ENCODE data around the gene SEPTIN8. TPM values are rescaled to one million over a fixed set of nuclear protein-coding genes. Genes with fewer than 3 reads are reported as not detected.

Gene SEPTIN8
- total RNA-seq, 1 experiment from 2014 or later, result 24.2 TPM

DNA sequence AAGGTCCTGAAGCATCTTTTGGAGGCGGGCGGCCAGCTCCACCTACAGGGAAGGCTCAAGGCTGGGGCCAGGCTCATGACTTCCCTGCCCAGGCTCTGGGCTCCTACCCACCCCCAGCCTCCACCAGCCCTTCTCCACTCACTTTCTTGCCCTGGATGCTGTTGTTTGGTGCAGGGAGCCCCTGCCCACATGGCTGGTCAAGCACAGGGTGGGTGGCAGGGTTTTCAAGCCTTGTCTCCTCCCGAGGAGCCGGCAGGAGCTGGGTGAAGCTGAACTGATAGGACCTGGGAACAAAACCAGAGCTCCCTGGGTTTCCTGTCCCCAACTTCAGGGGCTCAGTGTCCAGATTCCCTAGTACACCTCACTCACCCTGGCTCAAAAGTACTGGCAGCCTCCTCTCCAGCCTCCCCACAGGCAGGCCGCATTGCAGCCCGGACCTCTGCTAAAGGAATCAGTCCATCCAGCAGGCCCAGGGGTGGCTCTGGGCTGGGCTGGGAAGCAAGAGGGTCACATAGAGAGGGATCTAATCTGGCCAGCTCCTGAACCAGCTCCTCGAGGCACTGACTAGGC lies 46.5 kb upstream of the SEPTIN8 start:
- Histone ChIP-seq H3K4me1 (replicated peaks; ENCODE audit: insufficient read depth) (no peaks in the 10 kb centered on the region), H2AFZ (no peak overlapping the region), H3F3A (ENCODE audit: insufficient read depth, low read depth) (0 out of 2 replicates have a peak, but pooled peaks cover 7% of the 10 kb centered on the region), H3K27me3 (ENCODE audit: insufficient read depth, low read depth) (no peaks in the 10 kb centered on the region), H3K27ac (no peak overlapping the region), H3K9me3 (ENCODE audit: insufficient read depth, low read depth) (no peaks in the 10 kb centered on the region), H3K4me2 (no peak overlapping the region), H3K4me3 (no peak overlapping the region), H3K36me3 (ENCODE audit: low read depth) (no peaks in the 10 kb centered on the region), H3K9me2 (ENCODE audit: insufficient read depth) (no peaks in the 10 kb centered on the region), H3K79me2 (ENCODE audit: low read depth) (peaks cover 5% of the 10 kb centered on the region; the same call in 1 of the 2 replicates), H4K20me1 (ENCODE audit: insufficient read depth) (no peaks in the 10 kb centered on the region; the same call in 1 of the 2 replicates)
- intact Hi-C loops (cut with micrococcal nuclease; ENCODE audit: unreplicated experiment), result no loop called here
- no peak for DNase-seq
- ChIA-PET CTCF (no interaction called here), POLR2A (ENCODE audit: unreplicated experiment) (interaction anchor here (0.5 kb wide), 1 partner anchor 76 kb away, joined by 4 read pairs; the partner anchor contains the start of gene CCNI2)
- TF ChIP-seq, protein P1, sequence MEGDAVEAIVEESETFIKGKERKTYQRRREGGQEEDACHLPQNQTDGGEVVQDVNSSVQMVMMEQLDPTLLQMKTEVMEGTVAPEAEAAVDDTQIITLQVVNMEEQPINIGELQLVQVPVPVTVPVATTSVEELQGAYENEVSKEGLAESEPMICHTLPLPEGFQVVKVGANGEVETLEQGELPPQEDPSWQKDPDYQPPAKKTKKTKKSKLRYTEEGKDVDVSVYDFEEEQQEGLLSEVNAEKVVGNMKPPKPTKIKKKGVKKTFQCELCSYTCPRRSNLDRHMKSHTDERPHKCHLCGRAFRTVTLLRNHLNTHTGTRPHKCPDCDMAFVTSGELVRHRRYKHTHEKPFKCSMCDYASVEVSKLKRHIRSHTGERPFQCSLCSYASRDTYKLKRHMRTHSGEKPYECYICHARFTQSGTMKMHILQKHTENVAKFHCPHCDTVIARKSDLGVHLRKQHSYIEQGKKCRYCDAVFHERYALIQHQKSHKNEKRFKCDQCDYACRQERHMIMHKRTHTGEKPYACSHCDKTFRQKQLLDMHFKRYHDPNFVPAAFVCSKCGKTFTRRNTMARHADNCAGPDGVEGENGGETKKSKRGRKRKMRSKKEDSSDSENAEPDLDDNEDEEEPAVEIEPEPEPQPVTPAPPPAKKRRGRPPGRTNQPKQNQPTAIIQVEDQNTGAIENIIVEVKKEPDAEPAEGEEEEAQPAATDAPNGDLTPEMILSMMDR (conservative IDR thresholded peaks at IDR 0.05), result no peak
- no peak for TF ChIP-seq EZH2 (IDR thresholded peaks at IDR 0.05; ENCODE audit: low read depth)
- no TSS peak for BruUV-seq (replicated peaks)

DNA sequence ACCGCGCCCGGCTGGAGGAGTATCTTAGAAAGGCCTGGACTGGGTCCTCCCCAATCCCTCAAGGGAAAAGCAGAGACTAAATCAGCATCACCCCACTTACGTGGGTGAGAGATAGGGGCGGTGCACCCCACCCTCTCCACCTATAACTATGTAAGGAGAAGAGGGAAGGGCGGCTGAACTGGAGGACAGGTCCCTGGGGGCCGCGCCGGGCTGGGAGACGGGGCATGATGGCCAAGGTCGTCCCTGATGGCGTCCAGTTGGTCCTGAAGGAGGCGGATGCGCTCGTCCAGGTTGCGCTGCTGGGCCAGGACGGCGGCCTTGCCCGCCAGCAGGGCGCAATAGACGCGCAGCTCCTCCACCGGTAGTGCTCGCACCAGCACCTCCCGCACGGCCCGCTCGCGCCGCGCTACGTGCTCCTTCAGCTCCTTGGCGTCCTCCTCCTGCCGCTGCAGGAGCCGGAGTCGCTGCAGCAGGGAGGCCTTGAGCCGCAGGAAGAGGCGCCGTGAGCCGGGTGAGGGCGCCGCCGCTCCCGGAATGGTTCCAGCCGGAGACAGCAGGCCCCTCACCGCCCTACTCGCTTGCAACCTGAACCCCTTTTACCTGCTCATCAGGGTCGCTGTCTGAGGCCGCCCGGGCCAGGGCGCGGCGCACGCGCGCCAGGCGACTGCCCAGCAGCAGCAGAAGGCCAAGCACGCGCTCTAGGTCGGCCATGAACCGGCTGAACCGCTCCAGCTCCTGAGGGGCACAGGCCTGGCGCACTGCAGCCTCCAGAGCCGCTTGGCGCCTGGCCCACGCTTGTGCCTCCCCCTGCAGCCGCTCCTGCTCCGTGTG lies 45.8 kb upstream of the SEPTIN8 start:
- Histone ChIP-seq H3K79me2 (ENCODE audit: low read depth) (no peaks in the 10 kb centered on the region), H2AFZ (no peak overlapping the region), H3K9me2 (ENCODE audit: insufficient read depth) (no peaks in the 10 kb centered on the region), H3F3A (ENCODE audit: insufficient read depth, low read depth) (0 out of 2 replicates have a peak, but pooled peaks cover 7% of the 10 kb centered on the region), H3K27ac (no peak overlapping the region), H3K27me3 (ENCODE audit: insufficient read depth, low read depth) (no peaks in the 10 kb centered on the region), H3K9me3 (ENCODE audit: insufficient read depth, low read depth) (no peaks in the 10 kb centered on the region), H3K4me2 (no peak overlapping the region), H3K4me3 (no peak overlapping the region), H3K4me1 (replicated peaks; ENCODE audit: insufficient read depth) (no peaks in the 10 kb centered on the region), H3K36me3 (ENCODE audit: low read depth) (no peaks in the 10 kb centered on the region), H4K20me1 (ENCODE audit: insufficient read depth) (no peaks in the 10 kb centered on the region)
- no TSS peak for BruUV-seq (replicated peaks)
- ChIA-PET POLR2A (ENCODE audit: unreplicated experiment) (no interaction called here), CTCF (no interaction called here)
- TF ChIP-seq EZH2 (IDR thresholded peaks at IDR 0.05; ENCODE audit: low read depth), result no peak
- TF ChIP-seq, protein P1 (conservative IDR thresholded peaks at IDR 0.05), result no peak
- intact Hi-C loops (cut with micrococcal nuclease; ENCODE audit: unreplicated experiment), result no loop called here
- no peak for DNase-seq

DNA sequence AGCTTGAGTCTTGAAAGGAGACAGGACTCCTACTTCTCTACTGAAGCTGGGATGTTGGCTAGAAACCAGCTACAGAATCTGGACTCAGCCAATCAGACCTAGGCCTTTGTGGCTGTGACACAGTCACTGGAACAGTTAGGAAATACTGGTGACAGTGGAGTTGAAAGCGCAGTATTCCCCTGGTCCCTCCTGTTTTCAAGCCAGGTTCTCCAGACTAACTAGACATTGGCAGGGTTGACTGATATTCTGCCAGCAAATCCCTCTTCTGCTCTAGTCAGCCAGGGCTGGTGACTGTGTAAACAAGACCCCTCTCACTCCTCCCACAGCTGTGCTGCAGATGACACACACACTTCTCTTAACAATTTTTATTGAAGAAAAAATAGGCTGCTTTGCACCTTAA lies 44.8 kb upstream of the SEPTIN8 start:
- Histone ChIP-seq H3K4me1 (replicated peaks; ENCODE audit: insufficient read depth) (peaks cover under 1% of the 10 kb centered on the region; the same call in 1 of the 2 replicates), H3K9me2 (ENCODE audit: insufficient read depth) (no peaks in the 10 kb centered on the region), H2AFZ (no peak overlapping the region), H3K9me3 (ENCODE audit: insufficient read depth, low read depth) (no peaks in the 10 kb centered on the region), H3K27ac (no peak overlapping the region), H3K4me3 (no peak overlapping the region), H3K79me2 (ENCODE audit: low read depth) (no peaks in the 10 kb centered on the region), H4K20me1 (ENCODE audit: insufficient read depth) (no peaks in the 10 kb centered on the region), H3F3A (ENCODE audit: insufficient read depth, low read depth) (0 out of 2 replicates have a peak, but pooled peaks cover 7% of the 10 kb centered on the region), H3K4me2 (no peak overlapping the region), H3K27me3 (ENCODE audit: insufficient read depth, low read depth) (no peaks in the 10 kb centered on the region), H3K36me3 (ENCODE audit: low read depth) (no peaks in the 10 kb centered on the region)
- no TSS peak for BruUV-seq (replicated peaks)
- no peak for TF ChIP-seq EZH2 (IDR thresholded peaks at IDR 0.05; ENCODE audit: low read depth)
- TF ChIP-seq, protein P1 (conservative IDR thresholded peaks at IDR 0.05), result no peak
- CTCF ChIA-PET, result no interaction called here
- POLR2A ChIA-PET (ENCODE audit: unreplicated experiment), result no interaction called here
- intact Hi-C loops (cut with micrococcal nuclease; ENCODE audit: unreplicated experiment), result loop anchor here (2.0 kb wide), 2 partner anchors 67 to 75 kb away; partner anchors contain the start of gene CCNI2
- no peak for DNase-seq

All from PC-9 (cell line).